CD4-positive, alpha-beta T cell treated with Interleukin-17A for 1 hour (primary cell): ENCODE data around the gene GDF9.

Experiments
- DNase-seq: peaks from one replicate; pipeline ENCODE4 v3.0.0-alpha.2; 2020

Gene GDF9

GRCh38 chr5:132816554-132816953 is 49.7 kb downstream of the GDF9 start:
- no peak for DNase-seq

- DNase-seq: no peak
Measured at GRCh38 chr5:132816083-132816482, 50.2 kb downstream of the GDF9 start.

DNA sequence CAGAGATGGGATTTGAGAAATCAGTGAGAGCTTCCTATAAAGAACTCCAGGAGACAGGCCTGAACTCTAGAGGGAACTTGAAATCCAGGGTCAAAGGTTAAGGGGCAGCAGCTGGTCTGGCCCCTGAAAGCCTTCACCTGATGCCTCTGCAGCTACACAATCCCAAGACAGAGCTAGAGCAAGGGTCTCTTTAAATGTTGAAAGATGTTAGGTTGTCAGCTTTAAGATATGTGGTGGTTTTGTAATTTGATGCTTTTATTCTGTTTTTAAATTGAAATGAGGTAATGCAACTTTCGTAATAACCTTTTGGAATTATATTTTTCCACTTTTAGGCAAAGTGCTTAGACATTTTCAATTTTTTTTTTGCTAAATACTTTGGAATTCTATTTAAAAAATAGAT is 50.8 kb downstream of the GDF9 start:
- DNase-seq: no peak

GRCh38 chr5:132814503-132815294 is 51.6 kb downstream of the GDF9 start:
- no peak for DNase-seq

GRCh38 chr5:132813599-132814502 is 52.4 kb downstream of the GDF9 start:
- DNase-seq: peak; percentile 27

- DNase-seq: no peak
Measured at GRCh38 chr5:132812781-132813598, 53.3 kb downstream of the GDF9 start, which contains the start of gene SOWAHA. Gene SOWAHA (plus strand): TSS chr5:132813302. CDS start chr5:132813622, 320 bp downstream.

DNA sequence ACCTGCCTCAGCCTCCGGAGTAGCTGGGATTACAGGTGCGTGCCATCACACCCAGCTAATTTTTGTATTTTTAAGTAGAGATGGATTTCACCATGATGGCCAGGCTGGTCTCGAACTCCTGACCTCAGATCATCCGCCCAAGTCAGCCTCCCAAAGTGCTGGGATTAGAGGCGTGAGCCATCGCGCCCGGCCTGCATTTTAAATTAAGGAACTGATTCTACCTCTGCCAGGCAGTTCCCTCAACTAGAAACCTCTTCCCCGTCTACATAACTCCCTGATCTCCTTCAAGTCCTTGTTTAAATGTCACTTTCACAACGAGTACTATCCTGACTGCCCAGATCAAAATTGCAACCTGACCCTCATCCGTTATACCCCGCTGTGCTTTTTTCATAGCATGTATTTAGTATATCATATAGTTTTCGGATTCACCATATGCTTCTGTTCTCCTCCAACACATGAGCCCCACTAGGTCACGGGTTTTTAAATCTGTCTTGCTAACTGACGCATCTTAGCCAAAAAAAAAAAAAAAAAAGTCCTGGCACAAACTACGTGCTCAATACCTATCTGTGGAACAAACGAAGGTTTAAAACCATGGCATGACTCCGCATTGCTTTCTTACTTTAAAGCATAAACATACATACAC is 54.0 kb downstream of the GDF9 start:
- DNase-seq: no peak
